KG1 (cell line): ENCODE measurements around the gene PPM1H.
"Not testable (repeated sequence)": the region's sequence is repeated elsewhere in the genome, so short reads cannot be mapped to it uniquely, and the experiment has no call there.

Experiments
- DNase-seq: peaks from one replicate; lab custom pipeline; 2025; lab: John Stamatoyannopoulos, UW

The PPM1H gene

GRCh38 chr12:62834971-62835547, 99.9 kb downstream of the PPM1H start:
- no peak for DNase-seq

- no peak for DNase-seq
These were observed 100.5 kb downstream of the PPM1H start for GRCh38 chr12:62834406-62834805.

- no peak for DNase-seq
These were observed 101.3 kb downstream of the PPM1H start for GRCh38 chr12:62833634-62834033.

- DNase-seq: no peak
These were observed 102.4 kb downstream of the PPM1H start for GRCh38 chr12:62832558-62832957.

- no peak for DNase-seq
These were observed 102.9 kb downstream of the PPM1H start for GRCh38 chr12:62832027-62832426.

GRCh38 chr12:62827855-62828254, 107.1 kb downstream of the PPM1H start:
- DNase-seq: no peak

- DNase-seq: no peak
These were observed 107.9 kb downstream of the PPM1H start for GRCh38 chr12:62827042-62827441.

GRCh38 chr12:62817556-62818271, 117.2 kb downstream of the PPM1H start:
- no peak for DNase-seq

GRCh38 chr12:62814243-62814642, 120.7 kb downstream of the PPM1H start:
- DNase-seq: no peak

GRCh38 chr12:62813031-62813829, 121.7 kb downstream of the PPM1H start:
- no peak for DNase-seq

GRCh38 chr12:62811481-62811880, 123.5 kb downstream of the PPM1H start:
- DNase-seq: not testable (repeated sequence)

GRCh38 chr12:62808166-62808879, 126.6 kb downstream of the PPM1H start:
- no peak for DNase-seq

- DNase-seq: no peak
These were observed 128.1 kb downstream of the PPM1H start for GRCh38 chr12:62806893-62807292.

- no peak for DNase-seq
These were observed 128.6 kb downstream of the PPM1H start for GRCh38 chr12:62806244-62806836.

- DNase-seq: no peak
These were observed 129.4 kb downstream of the PPM1H start for GRCh38 chr12:62805517-62805916.

GRCh38 chr12:62803756-62804155, 131.2 kb downstream of the PPM1H start:
- DNase-seq: no peak

GRCh38 chr12:62802984-62803383, 132.0 kb downstream of the PPM1H start:
- no peak for DNase-seq

GRCh38 chr12:62802321-62802720, 132.6 kb downstream of the PPM1H start:
- DNase-seq: no peak

- DNase-seq: no peak
These were observed 133.2 kb downstream of the PPM1H start for GRCh38 chr12:62801796-62802195.

- DNase-seq: no peak
These were observed 134.1 kb downstream of the PPM1H start for GRCh38 chr12:62800707-62801400.

- DNase-seq: no peak
These were observed 135.1 kb downstream of the PPM1H start for GRCh38 chr12:62799766-62800406.
